Measurements from ENCODE around the gene NF1. TPM values are rescaled to one million over a fixed set of nuclear protein-coding genes. Genes with fewer than 3 reads are reported as not detected.
"Not testable (repeated sequence)": the region's sequence is repeated elsewhere in the genome, so short reads cannot be mapped to it uniquely, and the experiment has no call there.

Gene NF1
- total and polyA plus RNA-seq, 8 donors = 45.0 to 57.7 (median 52.0) TPM

GRCh38 chr17:31152271-31152670 is 57.5 kb downstream of the NF1 start:
- H3K27me3 ChIP-seq = no peaks in the 10 kb centered on the region
- no peak for DNase-seq
- intact Hi-C loops (cut with DNase I) = no loop called here
- no peak for ATAC-seq
- H3K4me1 ChIP-seq = no peaks in the 10 kb centered on the region
- TF ChIP-seq CTCF (IDR thresholded peaks at IDR 0.05) = no peak
- H3K27ac ChIP-seq = no peak overlapping the region
- H3K9me3 ChIP-seq = peaks cover 0 to 4% of the 10 kb centered on the region in 2 donors
- H3K36me3 ChIP-seq = peaks cover 0 to 10% of the 10 kb centered on the region in 2 donors
- no peak overlapping the region for H3K4me3 ChIP-seq

- H3K9me3 ChIP-seq = peaks cover 0 to 4% of the 10 kb centered on the region in 2 donors
- no peaks in the 10 kb centered on the region for H3K27me3 ChIP-seq
- DNase-seq (no peak), ATAC-seq (no peak)
- intact Hi-C loops (cut with DNase I) = no loop called here
- no peak overlapping the region for H3K27ac ChIP-seq
- H3K4me3 ChIP-seq = no peak overlapping the region
- H3K36me3 ChIP-seq = peaks cover 0 to 20% of the 10 kb centered on the region in 2 donors
- no peak for TF ChIP-seq CTCF (IDR thresholded peaks at IDR 0.05)
- H3K4me1 ChIP-seq = no peaks in the 10 kb centered on the region
Observed at GRCh38 chr17:31155208-31155810, 60.5 kb downstream of the NF1 start.

- H3K36me3 ChIP-seq = peaks cover 0 to 20% of the 10 kb centered on the region in 2 donors
- H3K4me3 ChIP-seq = no peak overlapping the region
- peaks cover 0 to 4% of the 10 kb centered on the region in 2 donors for H3K9me3 ChIP-seq
- DNase-seq = no peak
- H3K27me3 ChIP-seq = no peaks in the 10 kb centered on the region
- H3K27ac ChIP-seq = no peak overlapping the region
- no peak for TF ChIP-seq CTCF (IDR thresholded peaks at IDR 0.05)
- no peaks in the 10 kb centered on the region for H3K4me1 ChIP-seq
- intact Hi-C loops (cut with DNase I) = no loop called here
- ATAC-seq = no peak
Observed at GRCh38 chr17:31156326-31156725, 61.5 kb downstream of the NF1 start.

- H3K36me3 ChIP-seq = peaks cover 0 to 20% of the 10 kb centered on the region in 2 donors
- DNase-seq; H3K9me3 ChIP-seq; H3K27me3 ChIP-seq; H3K4me1 ChIP-seq; ATAC-seq; H3K4me3 ChIP-seq; H3K27ac ChIP-seq; intact Hi-C loops (cut with DNase I): not testable (repeated sequence)
Observed at GRCh38 chr17:31156864-31157263, 62.1 kb downstream of the NF1 start.

GRCh38 chr17:31158746-31159377 is 64.1 kb downstream of the NF1 start:
- H3K27me3 ChIP-seq = no peaks in the 10 kb centered on the region
- no peak overlapping the region for H3K4me3 ChIP-seq
- H3K27ac ChIP-seq = peak overlapping the region; percentile 4 to 34
- ATAC-seq (no peak), DNase-seq (no peak)
- peaks cover 0 to 32% of the 10 kb centered on the region in 2 donors for H3K36me3 ChIP-seq
- H3K4me1 ChIP-seq = no peaks in the 10 kb centered on the region
- no peak for TF ChIP-seq CTCF (IDR thresholded peaks at IDR 0.05)
- intact Hi-C loops (cut with DNase I) = no loop called here
- no peaks in the 10 kb centered on the region for H3K9me3 ChIP-seq
